Fibroblast of peridontal ligament (primary cell): ENCODE results near the gene CYFIP2.

Experiments used
- DNase-seq: peaks from one replicate; pipeline ENCODE4 v3.0.0-alpha.2; 2010; ENCODE audit errors: extremely low read depth

Gene CYFIP2

GRCh38 chr5:157323107-157323706 is 57.3 kb downstream of the CYFIP2 start:
- no peak for DNase-seq

GRCh38 chr5:157324237-157324636 is 58.3 kb downstream of the CYFIP2 start:
- DNase-seq: no peak

- no peak for DNase-seq
These were observed 60.6 kb downstream of the CYFIP2 start for GRCh38 chr5:157326440-157327005.

- DNase-seq: no peak
These were observed 61.8 kb downstream of the CYFIP2 start for GRCh38 chr5:157327771-157328170.

GRCh38 chr5:157328277-157328912 is 62.5 kb downstream of the CYFIP2 start:
- peak; percentile 86 for DNase-seq

GRCh38 chr5:157331807-157332206 is 65.9 kb downstream of the CYFIP2 start:
- no peak for DNase-seq

- DNase-seq: peak; percentile 94
These were observed 69.9 kb downstream of the CYFIP2 start for GRCh38 chr5:157335534-157336422.

- no peak for DNase-seq
These were observed 70.5 kb downstream of the CYFIP2 start for GRCh38 chr5:157336423-157336744.

GRCh38 chr5:157339409-157339808 is 73.5 kb downstream of the CYFIP2 start:
- DNase-seq: no peak

- no peak for DNase-seq
These were observed 77.0 kb downstream of the CYFIP2 start for GRCh38 chr5:157342822-157343402.

GRCh38 chr5:157343842-157344790 is 78.2 kb downstream of the CYFIP2 start:
- DNase-seq: no peak

- no peak for DNase-seq
These were observed 79.1 kb downstream of the CYFIP2 start for GRCh38 chr5:157345067-157345466.

GRCh38 chr5:157345485-157345884 is 79.6 kb downstream of the CYFIP2 start:
- DNase-seq: no peak

GRCh38 chr5:157347301-157348048 is 81.6 kb downstream of the CYFIP2 start:
- DNase-seq: no peak

GRCh38 chr5:157348049-157348400 is 82.1 kb downstream of the CYFIP2 start:
- DNase-seq: no peak

GRCh38 chr5:157350939-157351801 is 85.2 kb downstream of the CYFIP2 start:
- DNase-seq: no peak

- no peak for DNase-seq
These were observed 85.8 kb downstream of the CYFIP2 start for GRCh38 chr5:157351802-157352092.

GRCh38 chr5:157352756-157353340 is 86.9 kb downstream of the CYFIP2 start:
- no peak for DNase-seq

GRCh38 chr5:157354800-157355199 is 88.9 kb downstream of the CYFIP2 start:
- no peak for DNase-seq
